GM12872 (cell line): ENCODE data around the gene NAALADL2.

Experiments used
- TF ChIP-seq, protein P1 (sequence below): IDR thresholded peaks from 3 replicates; pipeline ENCODE4 v1.5.1; 2011; ENCODE audit warnings: low read depth, mild to moderate bottlenecking, low read length, moderate library complexity; ENCODE audit not compliant: insufficient read depth

The NAALADL2 gene

DNA sequence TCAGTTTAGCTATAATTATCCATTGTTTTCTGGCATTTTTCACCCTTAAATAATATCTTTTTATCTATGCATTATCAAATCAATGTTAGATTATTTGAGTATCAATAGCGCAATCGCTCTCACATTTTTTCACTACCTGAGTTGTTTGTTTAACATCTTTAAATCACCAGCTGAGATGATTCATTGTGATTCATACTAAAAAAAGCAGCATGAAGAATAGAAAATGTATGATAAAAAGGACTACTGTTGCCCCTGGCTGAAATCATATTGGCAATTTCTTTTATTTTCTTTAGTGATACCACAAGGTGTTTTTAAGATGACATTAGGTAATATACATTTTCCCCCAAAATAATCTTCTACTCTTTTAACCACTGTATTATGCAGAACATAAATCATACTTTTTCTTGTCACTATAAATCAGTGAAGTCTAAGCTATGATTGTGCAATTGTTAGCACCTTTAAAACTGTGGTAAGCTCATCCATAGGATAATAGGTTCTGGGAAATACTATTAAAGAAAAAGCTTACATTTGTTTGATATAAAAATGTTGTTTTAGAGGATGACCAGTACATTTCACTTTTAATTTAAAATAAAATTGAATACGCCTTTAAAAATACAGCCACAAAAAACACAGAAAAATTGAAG is 889.1 kb downstream of the NAALADL2 start:
- TF ChIP-seq, protein P1, sequence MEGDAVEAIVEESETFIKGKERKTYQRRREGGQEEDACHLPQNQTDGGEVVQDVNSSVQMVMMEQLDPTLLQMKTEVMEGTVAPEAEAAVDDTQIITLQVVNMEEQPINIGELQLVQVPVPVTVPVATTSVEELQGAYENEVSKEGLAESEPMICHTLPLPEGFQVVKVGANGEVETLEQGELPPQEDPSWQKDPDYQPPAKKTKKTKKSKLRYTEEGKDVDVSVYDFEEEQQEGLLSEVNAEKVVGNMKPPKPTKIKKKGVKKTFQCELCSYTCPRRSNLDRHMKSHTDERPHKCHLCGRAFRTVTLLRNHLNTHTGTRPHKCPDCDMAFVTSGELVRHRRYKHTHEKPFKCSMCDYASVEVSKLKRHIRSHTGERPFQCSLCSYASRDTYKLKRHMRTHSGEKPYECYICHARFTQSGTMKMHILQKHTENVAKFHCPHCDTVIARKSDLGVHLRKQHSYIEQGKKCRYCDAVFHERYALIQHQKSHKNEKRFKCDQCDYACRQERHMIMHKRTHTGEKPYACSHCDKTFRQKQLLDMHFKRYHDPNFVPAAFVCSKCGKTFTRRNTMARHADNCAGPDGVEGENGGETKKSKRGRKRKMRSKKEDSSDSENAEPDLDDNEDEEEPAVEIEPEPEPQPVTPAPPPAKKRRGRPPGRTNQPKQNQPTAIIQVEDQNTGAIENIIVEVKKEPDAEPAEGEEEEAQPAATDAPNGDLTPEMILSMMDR = no peak

- TF ChIP-seq, protein P1 = no peak
These were observed 890.8 kb downstream of the NAALADL2 start for GRCh38 chr3:175749981-175750380.

DNA sequence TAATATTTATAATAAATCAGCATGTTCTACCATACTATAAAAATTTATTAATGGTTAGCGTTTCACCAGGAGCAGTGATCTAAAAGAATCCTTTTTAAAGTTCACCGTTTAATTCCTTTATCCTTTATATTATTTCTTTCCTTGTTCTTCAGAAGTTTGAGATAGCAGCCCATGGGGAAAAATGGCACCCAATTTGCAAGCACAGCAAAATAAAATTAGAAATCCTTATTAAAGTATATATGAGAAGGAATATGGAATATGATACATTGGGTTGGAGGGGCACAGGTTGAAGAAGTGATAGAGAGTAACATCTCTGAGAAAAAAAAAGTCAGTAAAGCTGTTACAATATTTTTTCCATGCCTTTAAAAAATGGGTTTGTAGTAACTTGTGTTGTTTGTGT is 892.0 kb downstream of the NAALADL2 start:
- TF ChIP-seq, protein P1 = no peak

- TF ChIP-seq, protein P1 = no peak
These were observed 904.8 kb downstream of the NAALADL2 start for GRCh38 chr3:175763948-175764347.

DNA sequence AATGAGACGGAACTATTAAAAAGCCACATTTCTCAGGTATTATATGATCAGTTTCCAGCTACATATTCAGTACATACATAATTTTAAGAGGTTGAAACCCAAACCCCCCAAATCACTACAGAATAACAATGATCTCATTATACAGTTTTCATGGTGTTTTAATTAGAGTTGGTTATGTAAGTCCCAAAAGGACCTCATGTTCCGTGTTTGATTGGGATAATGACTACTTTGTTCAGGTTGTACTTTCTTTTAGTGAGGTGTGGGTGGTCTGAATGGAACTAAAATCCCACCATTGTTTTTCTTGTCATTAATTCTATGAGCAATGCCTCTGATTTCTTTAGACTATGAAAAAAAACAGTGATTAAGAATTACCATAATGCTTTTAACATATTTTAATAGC is 905.6 kb downstream of the NAALADL2 start:
- TF ChIP-seq, protein P1 = no peak

- TF ChIP-seq, protein P1 = no peak
These were observed 911.3 kb downstream of the NAALADL2 start for GRCh38 chr3:175770426-175770825.

DNA sequence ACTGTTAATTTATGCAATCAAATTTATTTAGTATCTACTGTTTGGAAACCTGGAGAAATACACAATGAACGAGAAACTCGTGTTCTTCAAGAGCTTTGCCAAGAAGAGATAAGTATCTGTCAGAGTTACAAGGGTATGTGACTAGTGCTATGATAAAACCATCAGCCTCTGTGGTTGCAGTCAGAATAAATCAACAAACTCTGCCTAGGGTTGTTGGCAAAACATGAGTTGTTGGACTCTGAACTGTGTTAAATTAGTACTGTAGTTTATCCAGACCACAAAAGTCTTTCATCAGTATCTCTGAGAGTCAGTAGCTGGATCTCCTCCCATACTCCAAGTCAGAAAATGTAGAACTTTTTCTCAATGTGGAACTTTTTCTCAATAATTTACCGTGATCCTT is 918.4 kb downstream of the NAALADL2 start:
- TF ChIP-seq, protein P1 = no peak
